ENCODE data around the gene TAF4. TPM values are rescaled to one million over a fixed set of nuclear protein-coding genes. Genes with fewer than 3 reads are reported as not detected.

The TAF4 gene
- total and polyA plus RNA-seq, 7 donors: 3.6 to 13.3 (median 8.9) TPM

DNA sequence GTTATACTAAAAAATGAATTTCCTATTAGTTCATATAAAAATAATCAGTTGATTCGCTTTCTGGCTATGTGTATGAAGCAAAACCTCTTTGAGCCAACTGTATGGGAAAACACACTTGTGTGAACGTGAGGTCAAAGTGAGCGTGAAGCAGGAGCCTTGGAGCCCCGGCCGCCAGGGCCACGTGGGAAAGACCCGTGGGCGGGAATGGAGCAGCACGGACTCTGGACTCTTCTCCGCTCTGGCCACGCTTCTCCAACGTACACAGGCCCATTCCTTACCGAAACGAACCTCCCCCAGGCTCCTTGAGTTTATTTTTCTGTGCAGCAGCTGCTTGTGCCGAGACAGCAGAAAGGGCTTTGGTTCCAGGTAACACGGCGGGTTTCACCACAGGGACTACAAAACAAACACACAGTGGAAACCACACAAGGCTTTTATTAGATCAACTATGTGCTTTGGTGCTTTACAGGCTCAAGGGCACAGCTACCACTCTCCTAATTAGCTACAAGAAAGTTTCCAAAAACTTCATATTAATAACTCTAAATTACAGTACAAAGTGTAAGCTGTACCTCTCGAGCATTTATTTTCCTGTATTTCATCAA, 62.7 kb downstream of the TAF4 start:
- Histone ChIP-seq H3K9me3 (no peaks in the 10 kb centered on the region), H3K27me3 (no peaks in the 10 kb centered on the region), H3K27ac (no peak overlapping the region), H3K36me3 (peaks cover 35 to 99% (median 74%) of the 10 kb centered on the region in 4 donors), H3K4me3 (no peak overlapping the region), H3K4me1 (no peaks in the 10 kb centered on the region)
- no peak for DNase-seq
- no peak for TF ChIP-seq POLR2A (IDR thresholded peaks at IDR 0.05)
- TF ChIP-seq, protein P1, sequence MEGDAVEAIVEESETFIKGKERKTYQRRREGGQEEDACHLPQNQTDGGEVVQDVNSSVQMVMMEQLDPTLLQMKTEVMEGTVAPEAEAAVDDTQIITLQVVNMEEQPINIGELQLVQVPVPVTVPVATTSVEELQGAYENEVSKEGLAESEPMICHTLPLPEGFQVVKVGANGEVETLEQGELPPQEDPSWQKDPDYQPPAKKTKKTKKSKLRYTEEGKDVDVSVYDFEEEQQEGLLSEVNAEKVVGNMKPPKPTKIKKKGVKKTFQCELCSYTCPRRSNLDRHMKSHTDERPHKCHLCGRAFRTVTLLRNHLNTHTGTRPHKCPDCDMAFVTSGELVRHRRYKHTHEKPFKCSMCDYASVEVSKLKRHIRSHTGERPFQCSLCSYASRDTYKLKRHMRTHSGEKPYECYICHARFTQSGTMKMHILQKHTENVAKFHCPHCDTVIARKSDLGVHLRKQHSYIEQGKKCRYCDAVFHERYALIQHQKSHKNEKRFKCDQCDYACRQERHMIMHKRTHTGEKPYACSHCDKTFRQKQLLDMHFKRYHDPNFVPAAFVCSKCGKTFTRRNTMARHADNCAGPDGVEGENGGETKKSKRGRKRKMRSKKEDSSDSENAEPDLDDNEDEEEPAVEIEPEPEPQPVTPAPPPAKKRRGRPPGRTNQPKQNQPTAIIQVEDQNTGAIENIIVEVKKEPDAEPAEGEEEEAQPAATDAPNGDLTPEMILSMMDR (IDR thresholded peaks at IDR 0.05): no peak
- TF ChIP-seq POLR2AphosphoS5 (IDR thresholded peaks at IDR 0.05): no peak
- TF ChIP-seq EP300 (IDR thresholded peaks at IDR 0.05): no peak
- intact Hi-C loops (cut with DNase I): no loop called here
- WGBS, 2 donors: 90 to 93% methylated on average over 18 of the region's 18 CpGs

DNA sequence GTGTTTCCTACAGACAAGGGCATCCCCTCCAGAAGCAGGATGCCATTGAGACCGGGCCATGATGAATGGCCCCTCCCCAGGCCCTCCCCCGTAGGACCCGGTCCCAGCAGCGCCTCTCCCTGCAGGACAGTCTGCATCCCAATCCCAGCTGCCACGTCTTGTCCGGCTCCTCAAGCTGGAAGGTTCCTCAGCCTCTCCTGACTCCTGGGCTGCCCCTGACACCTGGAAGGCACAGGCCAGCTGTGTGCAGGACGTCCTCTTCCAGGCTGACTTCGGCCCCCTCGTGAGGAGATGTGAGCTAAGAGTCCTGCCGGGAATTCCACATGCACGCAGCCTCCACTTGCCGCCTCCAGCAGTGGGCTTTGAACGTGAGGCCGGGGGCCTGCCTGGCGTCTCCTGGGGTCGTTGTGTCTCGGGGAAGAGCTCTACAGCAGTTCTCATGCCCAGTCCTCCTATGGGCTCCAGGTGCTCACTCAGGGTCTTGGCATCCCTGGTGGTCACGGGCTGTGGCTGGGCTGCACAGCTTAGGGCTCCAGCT, 64.4 kb downstream of the TAF4 start:
- no peaks in the 10 kb centered on the region for H3K9me3 ChIP-seq
- H3K27ac ChIP-seq: no peak overlapping the region
- DNase-seq: no peak
- WGBS, 2 donors: 90 to 93% methylated on average over 18 of the region's 18 CpGs
- no peak overlapping the region for H3K4me3 ChIP-seq
- intact Hi-C loops (cut with DNase I): no loop called here
- H3K4me1 ChIP-seq: no peaks in the 10 kb centered on the region
- no peak for TF ChIP-seq EP300 (IDR thresholded peaks at IDR 0.05)
- TF ChIP-seq, protein P1 (IDR thresholded peaks at IDR 0.05): no peak
- no peak for TF ChIP-seq POLR2AphosphoS5 (IDR thresholded peaks at IDR 0.05)
- TF ChIP-seq POLR2A (IDR thresholded peaks at IDR 0.05): no peak
- H3K36me3 ChIP-seq: peaks cover 27 to 99% (median 67%) of the 10 kb centered on the region in 4 donors
- no peaks in the 10 kb centered on the region for H3K27me3 ChIP-seq

DNA sequence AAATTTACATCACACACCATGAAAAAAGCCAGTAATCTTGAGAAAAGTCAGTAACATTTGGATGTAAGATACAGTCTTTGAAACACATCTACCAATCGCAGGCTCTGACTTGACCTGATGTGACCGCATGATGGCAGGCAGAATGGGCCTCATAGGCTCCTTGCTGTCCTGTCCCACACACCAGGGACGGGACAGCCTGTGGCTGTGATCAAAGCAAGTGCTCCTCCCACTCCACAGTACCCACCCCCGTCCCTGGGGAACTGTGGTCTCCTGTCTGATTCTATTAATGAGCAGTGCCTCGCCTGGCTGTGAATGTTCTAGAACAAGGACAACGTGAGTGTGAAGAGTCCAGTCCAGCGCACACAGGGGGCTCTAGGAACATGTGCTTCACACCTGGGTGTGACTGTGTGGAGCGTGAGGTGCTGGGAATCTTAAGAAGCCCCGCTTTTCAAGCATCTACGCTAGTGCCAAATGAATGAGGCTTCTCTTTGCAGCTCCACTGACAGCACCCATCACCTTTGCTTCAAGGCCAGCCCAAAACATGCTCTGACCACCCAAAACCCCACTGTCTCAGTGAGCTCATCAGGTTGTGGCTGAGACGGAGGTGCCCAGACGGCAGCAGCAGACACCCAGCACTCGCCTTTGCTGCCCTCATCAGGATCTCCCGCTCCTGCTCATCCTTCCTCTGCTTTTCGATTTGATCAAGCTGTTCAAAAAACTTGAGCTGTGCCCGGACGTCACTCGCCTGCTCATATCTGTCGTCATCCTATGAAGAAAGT, 67.1 kb downstream of the TAF4 start:
- peaks cover 14 to 96% (median 71%) of the 10 kb centered on the region in 4 donors for H3K36me3 ChIP-seq
- no peaks in the 10 kb centered on the region for H3K9me3 ChIP-seq
- no peak overlapping the region for H3K27ac ChIP-seq
- no peak for DNase-seq
- H3K27me3 ChIP-seq: no peaks in the 10 kb centered on the region
- intact Hi-C loops (cut with DNase I): no loop called here
- TF ChIP-seq POLR2A (IDR thresholded peaks at IDR 0.05): no peak
- no peak for TF ChIP-seq POLR2AphosphoS5 (IDR thresholded peaks at IDR 0.05)
- 91 to 93% methylated on average over 19 of the region's 19 CpGs for WGBS, 2 donors
- no peak overlapping the region for H3K4me3 ChIP-seq
- no peaks in the 10 kb centered on the region for H3K4me1 ChIP-seq

DNA sequence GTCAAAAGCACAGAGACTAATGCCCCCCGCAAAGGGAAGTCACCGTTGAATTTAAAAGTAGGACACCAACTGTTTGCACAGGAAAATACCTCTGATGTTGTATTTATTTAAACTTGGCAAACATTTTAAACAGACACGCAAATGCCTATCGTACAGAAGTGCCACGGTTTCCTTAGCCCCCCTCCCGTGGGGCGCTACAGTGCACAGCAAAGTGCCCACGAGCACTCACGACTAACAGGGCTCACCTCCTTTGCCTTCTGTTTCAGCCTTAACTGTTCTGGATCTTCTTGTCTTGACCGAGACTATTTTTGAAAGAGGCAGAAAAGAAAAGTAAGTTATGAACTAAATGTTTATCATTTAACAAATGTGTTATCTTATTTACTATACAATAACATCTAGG, 67.8 kb downstream of the TAF4 start:
- Histone ChIP-seq H3K36me3 (peaks cover 12 to 96% (median 73%) of the 10 kb centered on the region in 4 donors), H3K27me3 (no peaks in the 10 kb centered on the region), H3K4me3 (no peak overlapping the region), H3K9me3 (no peaks in the 10 kb centered on the region), H3K4me1 (no peaks in the 10 kb centered on the region), H3K27ac (no peak overlapping the region)
- TF ChIP-seq, protein P1 (IDR thresholded peaks at IDR 0.05): no peak
- TF ChIP-seq EP300 (IDR thresholded peaks at IDR 0.05): no peak
- no peak for TF ChIP-seq POLR2A (IDR thresholded peaks at IDR 0.05)
- TF ChIP-seq POLR2AphosphoS5 (IDR thresholded peaks at IDR 0.05): no peak
- DNase-seq: no peak
- WGBS, 2 donors: 84 to 86% methylated on average over 10 of the region's 10 CpGs
- intact Hi-C loops (cut with DNase I): no loop called here

DNA sequence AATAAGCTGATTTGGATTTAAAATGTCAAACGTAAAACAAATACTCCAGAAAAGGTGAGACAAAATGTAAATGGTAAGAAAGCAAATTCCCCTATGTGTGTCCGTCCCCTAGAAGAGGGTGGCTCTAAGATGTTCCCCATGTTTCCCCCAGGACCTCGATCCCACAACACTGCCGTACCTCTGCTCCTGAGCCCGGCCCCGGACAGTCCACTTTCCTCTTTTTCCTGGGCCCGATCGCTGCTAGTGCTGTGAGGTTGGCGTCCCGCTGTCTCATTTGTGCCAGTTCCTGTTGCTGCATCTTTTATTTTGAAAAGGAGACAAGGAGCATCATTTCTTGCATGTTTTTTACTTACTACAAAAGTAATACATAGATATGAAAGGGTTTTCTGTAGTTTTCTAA, 68.3 kb downstream of the TAF4 start:
- TF ChIP-seq, protein P1 (IDR thresholded peaks at IDR 0.05): no peak
- TF ChIP-seq POLR2A (IDR thresholded peaks at IDR 0.05) (no peak), EP300 (IDR thresholded peaks at IDR 0.05) (no peak), POLR2AphosphoS5 (IDR thresholded peaks at IDR 0.05) (no peak)
- H3K36me3 ChIP-seq: peaks cover 6 to 96% (median 73%) of the 10 kb centered on the region in 4 donors
- intact Hi-C loops (cut with DNase I): no loop called here

More for the DNA sequence above, 68.3 kb downstream of the TAF4 start:
- Histone ChIP-seq H3K4me3 (no peak overlapping the region), H3K27ac (no peak overlapping the region), H3K27me3 (no peaks in the 10 kb centered on the region), H3K4me1 (no peaks in the 10 kb centered on the region), H3K9me3 (peaks cover 0 to 2% (median 1%) of the 10 kb centered on the region in 4 donors)
- no peak for DNase-seq
- 87 to 90% methylated on average over 10 of the region's 10 CpGs for WGBS, 2 donors

Data from sigmoid colon (tissue), 7 donors.